SH-SY5Y (cell line): ENCODE measurements around the gene PIH1D2.

ENCODE experiments used
- GATA2 ChIP-seq: IDR thresholded peaks from 2 replicates; pipeline ENCODE4 v1.6.1; 2011; ENCODE audit warnings: mild to moderate bottlenecking, low read depth, low read length
- GATA3 ChIP-seq: IDR thresholded peaks from 2 replicates; pipeline ENCODE4 v1.6.1; 2011; ENCODE audit warnings: low read depth, mild to moderate bottlenecking, low read length, moderate library complexity

DNA sequence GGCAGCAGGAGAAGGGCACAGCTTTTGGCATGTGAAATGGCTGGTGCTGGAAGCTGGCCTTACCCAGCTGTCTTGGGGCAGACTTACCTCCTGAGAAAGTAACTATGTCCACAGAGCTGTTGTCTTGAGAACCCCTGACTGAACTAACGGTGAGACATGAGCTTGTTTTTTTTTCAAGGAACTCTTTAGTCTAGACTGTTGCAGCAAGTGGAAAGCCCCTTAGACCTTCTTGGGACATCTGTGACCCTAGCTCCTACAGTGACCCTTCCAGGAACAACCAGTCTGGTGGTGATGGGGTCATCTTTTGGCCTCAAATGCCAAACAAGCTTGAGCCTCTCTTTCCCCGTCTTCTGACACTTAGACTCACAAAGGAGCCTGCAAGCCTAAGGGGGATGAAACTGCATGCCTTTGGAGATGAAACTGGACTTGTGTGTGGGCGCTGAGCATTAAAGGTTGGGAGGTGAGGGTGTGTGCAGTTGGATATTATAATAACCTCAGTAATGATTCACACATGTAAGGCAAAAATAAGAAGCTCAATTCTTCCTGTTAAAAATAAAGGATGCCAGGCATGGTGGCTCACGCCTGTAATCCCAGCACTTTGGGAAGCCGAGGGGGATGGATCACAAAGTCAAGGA, 48.3 kb upstream of the PIH1D2 start:
- TF ChIP-seq GATA2 (no peak), GATA3 (no peak)
